ENCODE measurements around the gene TAF4. TPM values are rescaled to one million over a fixed set of nuclear protein-coding genes. Genes with fewer than 3 reads are reported as not detected.

Gene TAF4
- total and polyA plus RNA-seq, 2 of the 13 experiments (the other 11 are each of a cell fraction or from before 2014, with no cell fraction given) = 5.9 to 12.0 TPM

DNA sequence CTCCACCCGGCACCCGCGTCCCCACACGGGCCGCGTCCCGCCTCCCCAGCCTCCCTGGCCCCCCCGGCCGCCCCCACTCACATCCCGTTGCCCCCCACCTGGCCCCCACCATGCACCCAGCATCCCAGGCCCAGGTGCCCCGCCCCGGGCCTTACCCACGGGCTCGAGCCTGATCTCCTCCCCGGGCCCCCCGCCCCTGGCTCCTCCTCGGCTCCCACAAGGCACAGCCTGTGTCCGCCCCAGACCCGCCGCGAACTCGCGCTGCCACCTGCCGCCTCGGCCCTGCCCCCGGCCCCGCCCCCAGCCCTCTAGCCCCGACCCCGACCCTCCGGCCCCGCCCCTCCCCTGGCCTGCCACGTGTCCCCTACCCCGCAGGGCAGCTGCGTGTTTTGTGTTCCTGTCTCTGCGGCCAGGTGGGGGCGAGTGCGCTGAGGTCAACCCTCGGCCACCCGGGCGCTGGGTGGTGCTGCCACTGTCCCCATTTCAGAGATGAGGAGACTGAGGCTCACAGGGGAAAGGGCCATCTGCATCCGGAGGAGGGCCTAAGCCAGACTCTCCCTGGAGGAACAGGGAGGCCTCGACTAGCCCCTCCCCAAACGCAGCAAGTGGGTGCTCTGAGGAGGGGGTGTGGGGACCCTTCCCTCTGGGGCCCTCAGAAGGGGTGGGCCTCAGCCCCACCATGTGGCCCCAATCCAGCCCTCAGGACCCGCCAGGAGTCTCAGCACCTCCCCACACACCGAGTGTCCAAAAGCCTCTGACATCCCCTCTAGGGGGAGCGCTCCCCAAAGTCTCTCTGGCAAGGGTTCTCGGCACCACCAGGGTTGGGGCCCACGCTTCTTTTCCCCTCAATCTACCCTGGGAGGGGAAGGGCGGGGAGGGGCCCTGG lies 99.8 kb downstream of the TAF4 start (continued):
- TF ChIP-seq SYNCRIP (IDR thresholded peaks at IDR 0.05; ENCODE audit: insufficient read depth, low read depth, low read length) (no peak), ZBTB7B (CRISPR knock-in tag; IDR thresholded peaks at IDR 0.05) (0 out of 2 replicates have a peak, but pooled peaks have one; percentile 39), PHB2 (IDR thresholded peaks at IDR 0.05; ENCODE audit: partially characterized antibody) (no peak), HOXD1 (CRISPR knock-in tag; IDR thresholded peaks at IDR 0.05) (no peak), ZNF10 (CRISPR knock-in tag; IDR thresholded peaks at IDR 0.05; ENCODE audit: borderline replicate concordance, low read depth) (no peak), ZBTB7A (CRISPR knock-in tag; IDR thresholded peaks at IDR 0.05) (0 out of 2 replicates have a peak, but pooled peaks have one; percentile 56), ZNF496 (CRISPR knock-in tag; IDR thresholded peaks at IDR 0.05; ENCODE audit: insufficient replicate concordance) (no peak), MAF1 (CRISPR knock-in tag; IDR thresholded peaks at IDR 0.05; ENCODE audit: borderline replicate concordance) (no peak), ZFP1 (CRISPR knock-in tag; IDR thresholded peaks at IDR 0.05) (no peak), SP2 (CRISPR knock-in tag; IDR thresholded peaks at IDR 0.05) (peak; percentile 27; the same call in 1 of the 2 replicates), ZC3H4 (CRISPR knock-in tag; IDR thresholded peaks at IDR 0.05; ENCODE audit: borderline replicate concordance) (no peak), IRF9 (CRISPR knock-in tag; IDR thresholded peaks at IDR 0.05; ENCODE audit: borderline replicate concordance) (no peak), IKZF1 (IDR thresholded peaks at IDR 0.05) (no peak), SPEN (CRISPR knock-in tag; IDR thresholded peaks at IDR 0.05; ENCODE audit: low read depth) (no peak), ZNF564 (CRISPR knock-in tag; IDR thresholded peaks at IDR 0.05) (no peak), ARNT2 (CRISPR knock-in tag; IDR thresholded peaks at IDR 0.05; ENCODE audit: low read depth) (0 out of 2 replicates have a peak, but pooled peaks have one; percentile 29), MXI1 (IDR thresholded peaks at IDR 0.05; ENCODE audit: borderline replicate concordance, low read depth, low read length) (peak; percentile 41; the same call in 1 of the 3 replicates), ZFP36L2 (CRISPR knock-in tag; IDR thresholded peaks at IDR 0.05) (no peak), ZC3H13 (CRISPR knock-in tag; IDR thresholded peaks at IDR 0.05) (no peak), FOXM1 (CRISPR knock-in tag; IDR thresholded peaks at IDR 0.05) (no peak), MAFF (IDR thresholded peaks at IDR 0.05; ENCODE audit: low read depth, low read length) (no peak), JUNB (CRISPR knock-in tag; IDR thresholded peaks at IDR 0.05; ENCODE audit: borderline replicate concordance) (no peak)
- TF ChIP-seq, protein P1, sequence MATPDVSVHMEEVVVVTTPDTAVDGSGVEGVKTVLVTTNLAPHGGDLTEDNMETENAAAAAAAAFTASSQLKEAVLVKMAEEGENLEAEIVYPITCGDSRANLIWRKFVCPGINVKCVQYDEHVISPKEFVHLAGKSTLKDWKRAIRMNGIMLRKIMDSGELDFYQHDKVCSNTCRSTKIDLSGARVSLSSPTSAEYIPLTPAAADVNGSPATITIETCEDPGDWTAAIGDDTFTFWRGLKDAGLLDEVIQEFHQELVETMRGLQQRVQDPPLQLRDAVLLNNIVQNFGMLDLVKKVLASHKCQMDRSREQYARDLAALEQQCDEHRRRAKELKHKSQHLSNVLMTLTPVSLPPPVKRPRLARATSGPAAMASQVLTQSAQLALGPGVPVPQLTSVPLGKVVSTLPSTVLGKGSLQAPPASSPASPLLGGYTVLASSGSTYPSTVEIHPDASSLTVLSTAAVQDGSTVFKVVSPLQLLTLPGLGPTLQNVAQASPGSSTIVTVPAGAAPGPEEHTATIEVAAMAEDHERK (CRISPR knock-in tag; IDR thresholded peaks at IDR 0.05; ENCODE audit: low read depth) = no peak
- TF ChIP-seq, protein P2, sequence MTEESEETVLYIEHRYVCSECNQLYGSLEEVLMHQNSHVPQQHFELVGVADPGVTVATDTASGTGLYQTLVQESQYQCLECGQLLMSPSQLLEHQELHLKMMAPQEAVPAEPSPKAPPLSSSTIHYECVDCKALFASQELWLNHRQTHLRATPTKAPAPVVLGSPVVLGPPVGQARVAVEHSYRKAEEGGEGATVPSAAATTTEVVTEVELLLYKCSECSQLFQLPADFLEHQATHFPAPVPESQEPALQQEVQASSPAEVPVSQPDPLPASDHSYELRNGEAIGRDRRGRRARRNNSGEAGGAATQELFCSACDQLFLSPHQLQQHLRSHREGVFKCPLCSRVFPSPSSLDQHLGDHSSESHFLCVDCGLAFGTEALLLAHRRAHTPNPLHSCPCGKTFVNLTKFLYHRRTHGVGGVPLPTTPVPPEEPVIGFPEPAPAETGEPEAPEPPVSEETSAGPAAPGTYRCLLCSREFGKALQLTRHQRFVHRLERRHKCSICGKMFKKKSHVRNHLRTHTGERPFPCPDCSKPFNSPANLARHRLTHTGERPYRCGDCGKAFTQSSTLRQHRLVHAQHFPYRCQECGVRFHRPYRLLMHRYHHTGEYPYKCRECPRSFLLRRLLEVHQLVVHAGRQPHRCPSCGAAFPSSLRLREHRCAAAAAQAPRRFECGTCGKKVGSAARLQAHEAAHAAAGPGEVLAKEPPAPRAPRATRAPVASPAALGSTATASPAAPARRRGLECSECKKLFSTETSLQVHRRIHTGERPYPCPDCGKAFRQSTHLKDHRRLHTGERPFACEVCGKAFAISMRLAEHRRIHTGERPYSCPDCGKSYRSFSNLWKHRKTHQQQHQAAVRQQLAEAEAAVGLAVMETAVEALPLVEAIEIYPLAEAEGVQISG (CRISPR knock-in tag; IDR thresholded peaks at IDR 0.05) = no peak

All from HepG2 (cell line).